ENCODE measurements around the gene NDST3.

DNA sequence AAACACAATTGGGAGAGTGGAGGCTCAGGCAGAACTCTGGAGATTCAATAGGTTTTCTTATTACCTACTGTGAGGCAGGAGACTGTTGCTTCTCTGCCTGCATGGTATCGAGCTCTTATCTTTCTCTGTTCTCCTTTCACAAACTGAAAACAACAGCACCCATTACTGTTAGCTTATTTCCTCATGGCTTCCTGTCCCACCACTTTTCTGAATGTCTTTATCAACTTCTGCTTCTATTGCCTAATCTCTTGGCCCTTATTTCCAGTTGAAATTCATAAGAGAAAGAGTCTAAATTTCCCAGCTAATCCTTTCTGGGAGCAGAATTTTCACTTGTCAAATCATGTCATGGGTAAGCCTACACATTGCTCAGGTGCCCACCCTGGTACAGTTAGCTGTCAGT lies 46.8 kb upstream of the NDST3 start:
- TF ChIP-seq, protein P1, sequence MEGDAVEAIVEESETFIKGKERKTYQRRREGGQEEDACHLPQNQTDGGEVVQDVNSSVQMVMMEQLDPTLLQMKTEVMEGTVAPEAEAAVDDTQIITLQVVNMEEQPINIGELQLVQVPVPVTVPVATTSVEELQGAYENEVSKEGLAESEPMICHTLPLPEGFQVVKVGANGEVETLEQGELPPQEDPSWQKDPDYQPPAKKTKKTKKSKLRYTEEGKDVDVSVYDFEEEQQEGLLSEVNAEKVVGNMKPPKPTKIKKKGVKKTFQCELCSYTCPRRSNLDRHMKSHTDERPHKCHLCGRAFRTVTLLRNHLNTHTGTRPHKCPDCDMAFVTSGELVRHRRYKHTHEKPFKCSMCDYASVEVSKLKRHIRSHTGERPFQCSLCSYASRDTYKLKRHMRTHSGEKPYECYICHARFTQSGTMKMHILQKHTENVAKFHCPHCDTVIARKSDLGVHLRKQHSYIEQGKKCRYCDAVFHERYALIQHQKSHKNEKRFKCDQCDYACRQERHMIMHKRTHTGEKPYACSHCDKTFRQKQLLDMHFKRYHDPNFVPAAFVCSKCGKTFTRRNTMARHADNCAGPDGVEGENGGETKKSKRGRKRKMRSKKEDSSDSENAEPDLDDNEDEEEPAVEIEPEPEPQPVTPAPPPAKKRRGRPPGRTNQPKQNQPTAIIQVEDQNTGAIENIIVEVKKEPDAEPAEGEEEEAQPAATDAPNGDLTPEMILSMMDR (conservative IDR thresholded peaks at IDR 0.05; ENCODE audit: low read length), result no peak
- no peak for TF ChIP-seq EZH2phosphoT487 (IDR thresholded peaks at IDR 0.05; ENCODE audit: borderline replicate concordance, low read depth, low read length)

Data from OCI-LY7 (cell line).